Muscle of arm (tissue), 12 donors: ENCODE measurements around the gene DSG4. TPM values are rescaled to one million over a fixed set of nuclear protein-coding genes. Genes with fewer than 3 reads are reported as not detected.

Source experiments
- DNase-seq: peaks from one replicate; pipeline ENCODE4 v3.0.0-alpha.2; 2013
- polyA plus RNA-seq, 12 donors: library from polyadenylated mRNA; unstranded; fragments of 120-200 nt; gene quantifications; one replicate each; pipeline ENCODE4 v1.2.1, GENCODE V29; 2013; ENCODE audit not compliant: insufficient read length in 12 of 12

The DSG4 gene
- polyA plus RNA-seq, 12 donors = 0.04 to 0.08 TPM; not detected in 10

DNA sequence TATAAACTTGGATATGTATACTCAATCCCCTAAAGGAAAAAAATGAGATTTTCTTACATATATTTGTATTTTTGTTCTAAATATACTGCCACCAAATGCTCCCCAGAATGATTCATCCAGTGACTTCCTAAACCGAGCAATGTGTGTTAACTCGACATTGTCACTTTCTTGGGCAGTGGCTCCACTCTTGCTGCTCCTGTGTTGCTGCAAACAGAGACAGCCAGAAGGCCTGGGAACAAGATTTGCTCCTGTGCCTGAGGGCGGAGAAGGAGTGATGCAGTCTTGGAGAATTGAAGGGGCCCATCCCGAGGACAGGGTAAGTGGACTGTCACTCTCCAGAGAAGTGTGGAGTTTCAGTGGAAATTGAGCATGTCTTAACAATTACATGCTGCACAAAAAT is 32.7 kb downstream of the DSG4 start:
- no peak for DNase-seq

DNA sequence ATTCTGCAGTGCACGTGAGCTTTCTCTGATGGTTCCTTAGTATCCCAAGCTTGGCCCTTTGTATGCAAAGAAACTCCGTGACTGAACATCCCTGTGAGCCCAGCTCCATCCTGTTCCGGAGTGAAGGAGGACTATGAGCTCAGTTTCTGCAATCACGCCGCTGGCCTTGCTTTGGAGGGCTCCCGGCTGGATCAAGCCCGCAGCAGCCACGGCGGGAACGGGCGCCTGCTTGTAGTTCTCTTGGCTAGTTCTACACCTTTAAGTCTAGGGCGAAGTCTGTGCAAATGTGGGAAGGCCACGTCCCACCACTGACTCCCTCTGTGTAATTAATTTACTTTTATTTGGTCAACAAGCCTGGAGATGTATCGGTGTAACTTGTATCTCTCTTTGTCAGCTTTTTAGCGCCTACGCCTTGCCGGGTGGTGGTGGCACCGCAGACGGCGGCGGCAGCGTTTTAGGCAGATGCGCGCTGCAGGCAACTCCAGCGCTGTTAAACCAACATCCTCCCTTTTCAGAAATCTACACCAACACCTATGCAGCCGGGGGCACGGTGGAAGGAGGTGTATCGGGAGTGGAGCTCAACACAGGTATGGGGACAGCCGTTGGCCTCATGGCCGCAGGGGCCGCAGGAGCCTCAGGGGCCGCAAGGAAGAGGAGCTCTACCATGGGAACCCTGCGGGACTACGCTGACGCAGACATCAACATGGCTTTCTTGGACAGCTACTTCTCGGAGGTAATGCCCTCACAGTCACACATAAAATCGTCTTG is 34.3 kb downstream of the DSG4 start:
- no peak for DNase-seq

DNA sequence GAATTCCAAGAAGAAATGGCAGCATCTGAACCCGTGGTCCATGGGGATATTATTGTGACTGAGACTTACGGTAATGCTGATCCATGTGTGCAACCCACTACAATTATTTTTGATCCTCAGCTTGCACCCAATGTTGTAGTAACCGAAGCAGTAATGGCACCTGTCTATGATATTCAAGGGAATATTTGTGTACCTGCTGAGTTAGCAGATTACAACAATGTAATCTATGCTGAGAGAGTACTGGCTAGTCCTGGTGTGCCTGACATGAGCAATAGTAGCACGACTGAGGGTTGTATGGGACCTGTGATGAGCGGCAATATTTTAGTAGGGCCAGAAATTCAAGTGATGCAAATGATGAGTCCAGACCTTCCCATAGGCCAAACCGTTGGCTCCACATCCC is 36.6 kb downstream of the DSG4 start:
- DNase-seq = no peak

DNA sequence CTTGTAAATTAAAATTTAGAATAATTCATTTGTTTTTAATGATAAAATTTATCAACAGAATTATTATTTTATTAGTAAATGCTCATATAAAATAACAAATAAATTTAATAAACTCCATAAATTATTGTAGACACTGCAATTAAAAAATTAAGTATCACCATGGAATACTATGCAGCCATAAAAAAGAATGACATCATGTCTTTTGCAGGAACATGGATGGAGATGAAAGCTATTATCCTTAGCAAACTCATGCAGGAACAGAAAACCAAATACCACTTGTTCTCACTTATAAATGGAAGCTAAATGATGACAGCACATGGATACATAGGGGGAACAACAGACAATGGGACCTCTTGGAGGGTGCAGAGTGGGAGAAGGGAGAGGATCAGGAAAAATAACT is 41.3 kb downstream of the DSG4 start:
- no peak for DNase-seq

DNA sequence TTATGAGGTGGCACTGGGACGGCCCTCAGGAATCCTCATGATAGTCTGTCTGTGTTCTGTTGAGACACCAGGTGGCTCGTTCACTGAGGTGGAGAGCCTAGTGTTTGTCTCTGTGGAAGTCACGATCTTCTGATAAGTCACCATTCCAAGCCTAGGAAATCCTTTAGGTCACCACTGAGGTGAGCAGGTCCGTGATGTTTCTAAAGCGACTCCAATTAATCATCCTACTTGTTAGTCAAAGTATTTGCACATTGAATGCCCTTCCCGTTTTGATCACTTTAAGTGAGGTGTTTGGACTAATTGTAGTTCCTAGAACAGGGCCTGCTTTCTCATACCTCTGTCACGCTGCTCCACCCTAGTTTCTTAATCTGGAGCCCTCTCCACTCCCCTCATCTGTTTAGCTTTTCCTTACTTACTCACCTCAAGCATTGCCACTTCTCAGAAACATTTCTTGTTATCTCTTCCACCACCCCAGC is 42.9 kb downstream of the DSG4 start:
- no peak for DNase-seq

DNA sequence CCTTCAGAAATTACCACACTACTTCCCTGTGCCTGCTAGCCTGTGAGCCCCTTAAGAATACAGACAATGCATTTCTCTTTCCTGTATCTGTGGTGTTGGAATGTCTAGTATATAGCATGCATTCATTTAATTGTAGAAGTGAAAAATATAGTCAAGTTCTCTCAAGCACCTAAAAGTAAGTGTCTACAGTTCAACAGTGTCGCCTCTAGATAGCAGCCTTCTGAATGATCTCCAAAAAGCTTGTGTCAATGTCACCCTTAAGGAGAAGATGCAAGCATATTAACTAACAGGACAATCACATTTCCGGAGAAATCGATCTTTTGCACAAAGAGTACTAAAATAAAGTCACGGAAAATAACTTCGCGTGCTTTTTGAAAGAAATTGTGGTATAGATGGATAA is 43.5 kb downstream of the DSG4 start:
- DNase-seq = no peak

DNA sequence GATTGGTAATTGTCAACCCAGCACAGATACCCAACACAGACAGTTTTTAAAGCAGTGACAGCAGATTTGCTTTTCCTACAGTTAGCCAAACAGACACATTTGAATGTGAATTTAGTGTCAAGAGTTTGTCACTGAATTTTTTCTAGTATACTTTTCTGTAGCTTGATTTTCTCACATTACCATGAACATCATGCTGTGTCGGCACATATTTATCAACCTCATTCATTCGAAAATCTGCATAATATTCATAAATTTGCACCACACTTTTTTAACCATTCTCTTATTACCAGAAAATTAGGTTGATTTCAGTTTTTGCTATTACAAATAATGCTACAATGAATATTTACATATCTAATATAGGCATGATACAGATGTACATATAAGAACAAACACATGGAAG is 43.9 kb downstream of the DSG4 start:
- no peak for DNase-seq

DNA sequence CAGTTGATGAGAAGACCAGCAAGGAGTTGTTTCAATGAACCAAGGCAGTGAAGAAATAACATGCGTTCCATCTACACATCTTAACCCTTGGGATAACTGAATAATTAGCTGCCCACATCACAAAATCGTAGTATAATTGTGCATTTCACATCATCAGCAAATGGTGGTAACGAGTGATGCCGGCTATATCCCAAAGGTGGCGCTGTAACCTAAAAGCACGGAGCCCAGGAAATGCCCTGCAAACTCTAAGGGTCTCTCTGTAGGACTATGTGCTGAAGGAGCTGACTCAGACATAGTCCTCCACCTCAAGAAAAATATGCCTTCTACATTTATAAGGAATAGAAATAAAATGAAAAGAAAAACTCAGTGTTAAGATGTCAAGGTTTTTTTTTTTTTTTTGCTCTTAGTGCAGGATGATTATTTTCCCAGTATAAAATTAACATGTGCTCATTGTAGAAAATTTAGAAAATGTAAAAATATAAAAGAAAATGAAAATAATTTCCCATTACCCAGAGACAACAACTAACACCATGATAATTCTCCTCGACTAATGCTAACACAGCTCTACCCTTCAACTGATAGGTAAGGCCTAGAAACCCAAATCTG is 47.9 kb downstream of the DSG4 start:
- DNase-seq = no peak

DNA sequence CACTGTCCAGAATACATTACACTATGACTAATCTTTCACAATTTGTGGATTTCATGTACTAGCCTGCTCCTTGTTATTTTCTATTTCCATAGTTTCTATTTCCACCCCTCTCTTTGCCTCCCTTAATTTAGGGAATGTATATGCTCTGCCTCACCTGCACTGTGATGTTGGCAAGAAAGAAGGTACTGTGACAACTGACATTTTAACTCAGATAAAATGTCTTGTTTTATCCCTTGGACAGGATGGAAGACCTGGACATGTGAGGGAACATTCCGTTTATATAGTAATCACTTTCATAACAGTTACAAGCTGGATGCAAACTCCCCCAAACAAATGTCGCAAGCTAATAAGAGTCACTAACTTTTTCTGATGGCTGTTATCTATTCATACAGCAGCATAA is 49.4 kb downstream of the DSG4 start:
- DNase-seq = no peak

DNA sequence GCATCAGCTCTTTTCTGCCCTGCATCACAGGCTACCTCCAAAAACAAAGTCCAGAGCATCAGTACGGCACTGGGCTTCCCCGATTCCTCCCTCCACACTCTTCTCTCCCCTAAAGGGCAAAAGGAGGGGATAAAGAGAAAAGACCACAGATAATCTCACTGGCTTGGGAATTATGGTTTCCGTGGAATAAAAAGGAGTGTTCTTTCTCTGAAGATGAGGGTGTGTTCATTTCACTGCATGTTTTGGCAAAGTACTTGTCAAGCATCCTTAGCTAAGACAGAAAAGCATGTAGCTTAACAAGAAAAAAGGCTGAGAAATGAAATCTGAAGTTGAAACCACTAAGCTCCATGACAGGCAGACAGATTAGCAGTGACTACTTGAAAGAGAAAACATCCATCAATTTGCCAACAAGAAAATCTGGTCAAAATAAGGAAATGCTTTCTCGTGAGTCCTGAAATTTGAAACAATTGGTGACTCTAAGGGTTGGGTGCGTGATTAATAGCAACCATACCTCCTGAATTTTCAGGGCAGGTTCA is 50.4 kb downstream of the DSG4 start:
- DNase-seq = no peak

DNA sequence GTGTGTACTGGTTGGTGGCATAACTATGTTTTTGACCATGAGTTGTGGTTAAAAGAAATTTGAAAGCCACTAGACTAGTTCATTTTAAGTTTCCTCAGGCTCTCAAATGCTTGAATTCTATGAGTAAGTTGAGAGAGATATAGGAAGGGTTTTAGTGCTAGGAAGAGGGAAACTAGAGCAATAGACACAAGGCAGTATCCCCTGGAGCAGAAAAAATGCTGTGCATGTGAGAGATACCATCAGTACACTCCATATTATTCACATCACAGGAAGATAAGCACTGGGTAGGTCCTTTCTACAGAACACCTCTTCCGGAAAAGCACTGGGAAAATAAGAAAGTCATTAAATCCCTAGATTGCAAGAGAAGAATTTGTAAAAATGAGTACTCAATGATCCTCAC is 51.6 kb downstream of the DSG4 start:
- no peak for DNase-seq

DNA sequence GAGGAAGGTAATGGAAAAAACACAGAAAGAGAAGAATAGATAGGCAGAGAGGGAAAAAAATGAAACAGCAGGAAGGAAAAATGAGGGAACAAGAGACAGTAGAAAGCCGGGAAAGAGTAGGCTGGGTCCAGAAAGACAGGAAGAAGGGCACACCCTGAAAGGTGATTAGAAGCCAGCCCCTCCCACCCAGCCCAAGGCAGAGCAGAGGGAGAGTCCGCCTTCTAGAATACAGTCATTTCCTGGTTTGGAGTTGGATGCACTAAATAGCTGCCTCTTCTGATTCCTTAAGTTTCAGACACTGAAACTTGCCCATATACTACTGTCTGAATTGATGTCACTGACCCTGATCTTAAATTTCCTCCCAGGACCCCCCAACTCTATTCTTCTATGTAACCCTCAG is 53.0 kb downstream of the DSG4 start:
- no peak for DNase-seq

DNA sequence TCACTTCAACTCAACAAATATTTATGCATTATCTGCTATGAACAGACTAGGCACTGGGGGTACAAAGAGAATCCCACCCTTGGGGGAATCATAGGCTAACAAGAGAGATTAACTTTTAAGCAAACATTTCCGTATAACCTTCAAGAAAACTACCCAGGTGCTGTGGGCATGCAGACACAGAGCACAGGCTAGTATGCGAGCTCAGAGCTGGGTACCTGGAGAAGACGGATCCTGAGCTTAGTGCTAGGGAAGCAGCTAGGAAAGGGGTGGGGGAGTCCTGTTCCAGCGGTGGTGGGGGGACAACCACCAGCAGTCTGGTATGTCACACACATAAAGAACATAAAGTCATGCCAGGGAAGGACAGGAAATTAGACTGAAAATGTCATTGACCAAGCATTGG is 53.5 kb downstream of the DSG4 start:
- no peak for DNase-seq

DNA sequence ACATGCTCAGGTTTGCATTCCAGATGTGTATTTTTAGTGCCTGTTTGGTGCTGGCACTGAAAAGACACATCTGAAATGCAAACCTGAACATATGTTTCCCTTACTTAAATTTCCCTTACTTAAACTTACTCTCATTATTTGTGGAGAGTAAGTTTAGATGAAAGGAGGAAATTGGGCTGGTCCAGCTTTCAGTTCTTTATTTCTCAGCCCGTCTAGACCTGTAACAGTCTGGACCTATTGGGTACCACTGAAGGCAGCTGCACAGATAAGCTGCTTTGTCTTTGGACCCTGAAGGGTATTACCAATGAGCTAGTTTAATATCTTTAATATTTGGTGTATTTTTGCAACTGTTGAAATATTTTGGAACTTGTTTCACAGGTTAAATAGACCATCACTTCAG is 54.0 kb downstream of the DSG4 start:
- DNase-seq = no peak

DNA sequence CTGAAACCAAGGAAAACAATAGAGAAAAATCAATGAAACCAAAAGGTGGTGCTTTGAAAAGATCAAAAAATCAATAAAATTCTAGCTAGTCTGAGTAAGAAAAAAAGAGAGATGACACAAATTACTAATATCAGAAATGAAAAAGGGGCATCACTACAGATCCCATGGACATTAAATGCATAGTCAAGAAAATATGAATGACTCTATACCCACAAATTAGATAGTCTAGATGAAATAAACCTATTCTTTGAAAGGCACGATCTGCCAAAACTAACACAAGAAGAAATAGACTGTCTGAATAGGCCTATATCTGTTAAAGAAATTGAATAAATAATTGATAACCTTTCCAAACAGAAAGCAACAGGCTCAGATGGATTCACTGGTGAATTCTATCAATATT is 55.7 kb downstream of the DSG4 start:
- no peak for DNase-seq

DNA sequence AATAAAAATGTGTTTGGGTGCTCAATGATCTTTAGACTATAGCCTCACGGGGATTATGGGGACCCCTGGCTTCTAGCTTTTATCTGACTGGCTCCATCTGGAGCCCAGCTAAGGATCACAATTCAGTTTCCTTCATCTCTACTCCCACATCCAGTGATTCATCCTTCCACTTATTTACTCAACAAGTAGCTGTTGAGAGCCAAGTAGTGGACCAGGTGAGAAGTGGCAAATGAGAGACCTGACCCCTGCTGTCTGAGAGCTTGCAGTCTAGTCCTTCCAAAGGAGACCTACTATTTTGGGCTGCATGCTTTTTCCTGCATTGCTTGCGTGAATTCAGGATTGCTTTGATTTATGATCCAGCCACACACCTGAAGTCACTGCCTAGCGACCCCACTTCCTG is 60.2 kb downstream of the DSG4 start:
- no peak for DNase-seq

DNA sequence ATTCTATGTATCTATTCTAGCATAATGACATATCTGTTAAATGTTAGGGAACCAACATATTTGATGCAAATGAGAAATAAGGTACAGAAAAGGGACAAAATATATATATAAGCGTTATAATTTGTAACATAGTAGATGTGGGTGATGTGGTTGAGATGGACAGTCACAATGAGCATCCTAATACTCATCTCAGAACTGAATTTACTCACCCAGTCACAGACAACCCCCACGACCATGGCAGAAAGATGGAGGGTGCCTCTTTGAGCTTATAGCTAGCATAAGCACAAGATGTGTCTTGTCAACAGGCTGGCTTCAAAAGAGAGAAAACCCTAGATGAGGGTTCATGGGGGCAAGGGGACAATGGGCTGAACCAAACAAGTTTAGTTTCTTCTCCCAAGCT is 61.8 kb downstream of the DSG4 start:
- no peak for DNase-seq

DNA sequence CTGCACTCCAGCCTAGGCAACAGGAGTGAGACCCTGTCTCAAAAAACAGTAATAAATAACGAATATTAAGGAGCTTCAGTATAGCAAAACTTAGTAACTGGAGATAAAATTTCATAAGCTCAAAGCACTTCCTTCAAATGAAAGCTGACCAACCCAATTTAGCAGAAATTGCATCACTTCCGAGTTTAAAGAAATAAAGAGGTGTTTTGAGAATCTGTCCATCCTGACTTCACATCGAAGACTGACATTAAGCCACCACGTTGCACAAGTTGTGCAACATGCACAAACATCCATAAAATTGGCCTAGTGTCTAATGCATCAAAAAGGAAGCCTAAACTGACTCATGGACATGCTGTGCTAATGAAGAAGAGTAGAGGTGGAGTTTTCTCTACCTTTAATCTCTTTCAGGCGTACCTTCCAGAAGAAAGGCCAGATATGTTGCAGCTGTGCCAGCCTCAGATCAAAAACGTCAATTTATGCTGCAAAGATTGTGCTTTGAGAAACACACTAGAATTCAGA is 63.3 kb downstream of the DSG4 start:
- no peak for DNase-seq

DNA sequence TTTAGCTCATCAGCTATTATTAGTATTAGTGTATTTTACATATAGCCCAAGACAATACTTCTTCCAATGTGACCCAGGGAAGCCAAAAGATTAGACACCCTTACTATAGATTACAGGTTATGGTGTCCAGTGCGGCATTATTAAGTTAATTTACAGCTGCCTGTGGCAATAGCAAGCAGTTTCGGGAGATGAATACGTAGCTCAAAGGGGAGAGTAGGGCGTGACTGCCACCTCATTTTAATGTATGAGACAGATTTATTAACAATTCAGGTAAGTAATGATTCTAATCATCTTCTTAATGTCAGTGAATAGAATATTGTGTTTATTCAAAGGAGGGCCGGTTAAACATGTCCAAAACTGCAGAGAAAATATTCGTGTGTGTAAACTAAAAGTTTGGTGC is 64.2 kb downstream of the DSG4 start:
- no peak for DNase-seq

DNA sequence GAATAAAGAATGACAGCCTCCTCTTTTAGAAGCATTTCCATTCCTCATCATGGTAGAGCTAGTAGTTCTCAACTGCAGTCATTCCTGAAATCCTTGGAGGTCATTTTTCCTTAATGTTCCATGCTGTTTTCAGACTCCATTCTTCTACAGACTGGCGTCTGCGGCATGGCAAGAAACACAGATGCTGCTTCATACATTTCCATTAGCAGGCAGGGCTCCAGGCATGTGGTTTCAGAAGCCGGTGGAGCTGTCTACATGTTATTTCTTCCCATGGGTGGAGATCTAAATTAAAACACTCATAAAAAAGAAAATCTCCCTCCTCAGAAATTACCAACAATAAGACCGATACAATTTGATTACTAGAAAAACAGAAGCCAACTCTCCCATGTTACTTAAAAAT is 64.9 kb downstream of the DSG4 start:
- no peak for DNase-seq

DNA sequence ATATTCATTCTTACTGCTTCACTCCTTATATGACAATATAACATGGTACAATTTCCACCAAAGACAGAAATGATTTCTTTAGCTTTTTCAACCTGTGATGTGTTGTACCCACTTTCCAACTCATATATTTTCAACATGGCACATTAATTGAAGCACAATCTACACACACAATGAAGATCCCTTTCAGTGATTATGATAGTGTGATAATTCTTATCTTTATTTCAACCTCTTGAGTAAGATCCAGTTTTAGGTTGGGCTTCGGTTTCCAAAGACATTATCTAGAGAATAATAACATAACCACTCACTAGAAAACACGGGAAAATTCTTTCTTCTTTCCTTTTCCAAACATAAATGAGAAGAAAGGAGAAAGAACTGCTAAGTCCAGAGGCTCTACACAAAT is 67.6 kb downstream of the DSG4 start:
- no peak for DNase-seq

DNA sequence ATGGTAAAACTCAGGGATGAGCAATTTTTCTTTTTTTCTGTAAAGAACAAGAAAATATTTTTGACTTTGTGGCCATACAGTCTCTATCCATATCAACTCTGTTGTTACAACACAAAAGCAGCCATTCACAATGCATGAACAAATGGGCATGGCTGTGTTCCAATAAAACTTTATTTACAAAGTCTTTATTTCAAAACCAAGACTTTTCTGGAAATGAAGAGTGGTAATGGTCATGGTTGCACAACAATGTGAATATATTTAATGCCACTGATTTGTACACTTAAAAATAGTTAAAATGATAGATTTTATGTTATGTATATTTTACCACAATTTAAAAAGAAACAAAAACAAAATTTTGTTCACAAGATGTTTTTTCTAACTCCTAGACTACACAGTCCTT is 69.3 kb downstream of the DSG4 start:
- DNase-seq = no peak

DNA sequence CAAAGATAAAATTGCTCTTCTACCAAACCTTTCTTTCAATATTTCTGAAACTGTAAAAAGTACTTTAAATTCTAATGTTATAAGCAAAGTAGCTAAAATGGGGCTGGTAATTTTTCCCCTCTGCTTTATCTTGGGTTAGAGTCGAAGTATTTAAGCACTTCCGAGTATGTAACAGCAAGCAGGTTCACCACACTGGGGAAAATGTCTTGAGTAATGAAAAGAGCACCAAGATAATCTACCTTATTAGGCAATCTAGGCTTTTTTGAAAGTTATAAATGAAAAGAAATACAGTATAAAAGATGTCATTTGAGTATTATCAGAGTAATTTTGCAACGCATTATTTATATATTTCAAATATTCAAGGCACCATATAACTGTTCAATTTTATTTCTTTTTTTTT is 70.3 kb downstream of the DSG4 start:
- no peak for DNase-seq
